Epithelial cell of proximal tubule (primary cell): ENCODE results near the gene CADM2. TPM values are rescaled to one million over a fixed set of nuclear protein-coding genes. Genes with fewer than 3 reads are reported as not detected.

Experiments
- DNase-seq: peaks from one replicate; pipeline ENCODE4 v3.0.0-alpha.2; 2011; ENCODE audit warnings: low read depth
- H3K4me3 ChIP-seq: 2 replicates; pipeline ENCODE4 v1.5.1; 2011; ENCODE audit warnings: low read depth, mild to moderate bottlenecking, low read length
- CTCF ChIP-seq: conservative IDR thresholded peaks from 2 replicates; pipeline ENCODE4 v1.5.1; 2012; ENCODE audit warnings: low read depth, mild to moderate bottlenecking, low read length
- total RNA-seq: library from RNA; depleted of rRNA; stranded (reverse); fragments of >200 nt; gene quantifications from 2 replicates; pipeline ENCODE4 v1.2.3, GENCODE V29; 2015

Gene CADM2
- total RNA-seq, 1 donor from 2014 or later, result not detected

GRCh38 chr3:84960581-84960980 is 1.8 kb downstream of the CADM2 start:
- no peak for TF ChIP-seq CTCF
- no peak overlapping the region for H3K4me3 ChIP-seq
- DNase-seq, result no peak

- no peak overlapping the region for H3K4me3 ChIP-seq
- DNase-seq, result no peak
- no peak for TF ChIP-seq CTCF
Measured at GRCh38 chr3:84961011-84961410, 2.2 kb downstream of the CADM2 start.

GRCh38 chr3:84961521-84962255 is 2.9 kb downstream of the CADM2 start:
- no peak overlapping the region for H3K4me3 ChIP-seq

GRCh38 chr3:84962415-84962814 is 3.6 kb downstream of the CADM2 start:
- no peak for DNase-seq
- no peak for TF ChIP-seq CTCF
- H3K4me3 ChIP-seq, result no peak overlapping the region

More at GRCh38 chr3:84961521-84962255, 2.9 kb downstream of the CADM2 start:
- no peak for DNase-seq
- no peak for TF ChIP-seq CTCF

GRCh38 chr3:84963137-84963536 is 4.3 kb downstream of the CADM2 start:
- DNase-seq, result no peak
- no peak overlapping the region for H3K4me3 ChIP-seq
- TF ChIP-seq CTCF, result no peak

- no peak for DNase-seq
- H3K4me3 ChIP-seq, result no peak overlapping the region
- TF ChIP-seq CTCF, result no peak
Measured at GRCh38 chr3:84965141-84965540, 6.4 kb downstream of the CADM2 start.
